K562 (cell line): Measurements from ENCODE around the gene BGN. TPM values are rescaled to one million over a fixed set of nuclear protein-coding genes. Genes with fewer than 3 reads are reported as not detected.
A peak's percentile ranks its signal among the peaks of the same experiment; 100 is the strongest.

Source experiments
- FOXK1 ChIP-seq: sonication (generic); formaldehyde crosslinking; IDR thresholded peaks from 2 replicates; pipeline ENCODE4 v1.8.0; 2022; ENCODE audit warnings: missing genetic modification reagents, mild to moderate bottlenecking, borderline replicate concordance
- GATA2 ChIP-seq: sonication (generic); formaldehyde crosslinking; IDR thresholded peaks from 2 replicates; pipeline ENCODE4 v1.4.0; 2020; ENCODE audit warnings: mild to moderate bottlenecking, missing genetic modification reagents
- JUND ChIP-seq, 2 experiments: IDR thresholded peaks; 2 replicates in 1 of 2; 3 replicates in 1 of 2; pipeline ENCODE4 v1.6.1; 2011; ENCODE audit warnings: borderline replicate concordance in 2 of 2, low read depth in 2 of 2, low read length in 2 of 2, improper control_type of control experiment in 1 of 2, missing biosample characterization in 1 of 2, missing genetic modification characterization in 1 of 2, missing genetic modification reagents in 1 of 2
- NUFIP1 ChIP-seq: fragments of 450-650 bp; IDR thresholded peaks from 2 replicates; pipeline ENCODE4 v1.6.1; 2018; ENCODE audit not compliant: partially characterized antibody
- RB1 ChIP-seq: fragments of 450-650 bp; IDR thresholded peaks from 2 replicates; pipeline ENCODE4 v1.6.1; 2017; ENCODE audit warnings: low read depth, mild to moderate bottlenecking
- RFX7 ChIP-seq: fragments of 250-450 bp; sonication (Bioruptor Pico); IDR thresholded peaks from 2 replicates; pipeline ENCODE4 v1.5.1; 2021; ENCODE audit warnings: mild to moderate bottlenecking
- SNIP1 ChIP-seq: fragments of 450-650 bp; IDR thresholded peaks from 2 replicates; pipeline ENCODE4 v1.7.1; 2017; ENCODE audit warnings: low read depth, mild to moderate bottlenecking
- STAG1 ChIP-seq: sonication (generic); formaldehyde crosslinking; IDR thresholded peaks from 2 replicates; pipeline ENCODE4 v1.5.0; 2020; ENCODE audit warnings: missing genetic modification reagents, borderline replicate concordance
- TEAD4 ChIP-seq, 2 experiments: sonication (generic) in 1 of 2; formaldehyde crosslinking in 1 of 2; IDR thresholded peaks; 2 replicates each; pipeline versions ENCODE4 v1.6.1 to v1.8.0; 2012 to 2022; ENCODE audit warnings: borderline replicate concordance in 1 of 2, inconsistent platforms in 1 of 2, low read length in 1 of 2, mild to moderate bottlenecking in 1 of 2, missing genetic modification reagents in 1 of 2
- ZNF165 ChIP-seq: fragments of 250-450 bp; sonication (Bioruptor Pico); IDR thresholded peaks from 2 replicates; pipeline ENCODE4 v1.4.0; 2020; ENCODE audit warnings: borderline replicate concordance
- ZNF263 ChIP-seq: sonication (generic); formaldehyde crosslinking; IDR thresholded peaks from 2 replicates; pipeline ENCODE4 v1.8.0; 2022; ENCODE audit warnings: mild to moderate bottlenecking, missing genetic modification reagents, borderline replicate concordance
- ZNF407 ChIP-seq: fragments of 450-650 bp; IDR thresholded peaks from 2 replicates; pipeline ENCODE4 v1.6.1; 2016; ENCODE audit warnings: low read depth
- ZNF717 ChIP-seq: fragments of 250-450 bp; sonication (Bioruptor Pico); IDR thresholded peaks from 2 replicates; pipeline ENCODE4 v1.5.0; 2021
- polyA plus RNA-seq, 8 experiments: library from polyadenylated mRNA; depleted of rRNA in 4 of 8; stranded (reverse) in 5 of 8; unstranded in 3 of 8; fragments of >200 nt; fragmentation: Nextera tagmentation in 2 of 8; fragmentation: Illumina TruSeq in 1 of 8; extraction: Ambion mirVana in 2 of 8; extraction: Trizol in 1 of 8; gene quantifications; 2 replicates each; pipeline versions ENCODE4 v1.2.1 to v1.2.3, GENCODE V29; 2011 to 2014; ENCODE audit warnings: inconsistent platforms in 1 of 8, missing spikeins in 1 of 8
- total RNA-seq, 7 experiments: library from RNA; depleted of rRNA in 6 of 7; stranded (reverse); fragments of >200 nt in 6 of 7; fragmentation: Illumina TruSeq in 2 of 7; extraction: Trizol in 2 of 7; gene quantifications; 2 replicates each; pipeline versions ENCODE4 v1.2.1 to v1.2.3, GENCODE V29; 2011 to 2021; ENCODE audit warnings: low replicate concordance in 1 of 7
- TF ChIP-seq, protein P1 (sequence below): fragments of 250-450 bp; sonication (Bioruptor Pico); IDR thresholded peaks from 2 replicates; pipeline ENCODE4 v1.4.0; 2020; ENCODE audit warnings: mild to moderate bottlenecking, moderate library complexity, borderline replicate concordance

The BGN gene
- total and polyA plus RNA-seq, 9 of the 15 experiments (the other 6 are each of a cell fraction or from before 2014, with no cell fraction given), result 0.11 TPM; not detected in 8

GRCh38 chrX:153469811-153470410 lies 24.9 kb upstream of the BGN start (continued):
- TF ChIP-seq ZNF407, result peak; percentile 86
- no peak for TF ChIP-seq ZNF165
- TF ChIP-seq RFX7 (CRISPR knock-in tag), result no peak
- TF ChIP-seq SNIP1, result no peak
- no peak for TF ChIP-seq ZNF717 (CRISPR knock-in tag)
- TF ChIP-seq GATA2 (CRISPR knock-in tag), result no peak
- TF ChIP-seq FOXK1 (CRISPR knock-in tag), result no peak
- TF ChIP-seq RB1, result no peak
- TF ChIP-seq, protein P1, sequence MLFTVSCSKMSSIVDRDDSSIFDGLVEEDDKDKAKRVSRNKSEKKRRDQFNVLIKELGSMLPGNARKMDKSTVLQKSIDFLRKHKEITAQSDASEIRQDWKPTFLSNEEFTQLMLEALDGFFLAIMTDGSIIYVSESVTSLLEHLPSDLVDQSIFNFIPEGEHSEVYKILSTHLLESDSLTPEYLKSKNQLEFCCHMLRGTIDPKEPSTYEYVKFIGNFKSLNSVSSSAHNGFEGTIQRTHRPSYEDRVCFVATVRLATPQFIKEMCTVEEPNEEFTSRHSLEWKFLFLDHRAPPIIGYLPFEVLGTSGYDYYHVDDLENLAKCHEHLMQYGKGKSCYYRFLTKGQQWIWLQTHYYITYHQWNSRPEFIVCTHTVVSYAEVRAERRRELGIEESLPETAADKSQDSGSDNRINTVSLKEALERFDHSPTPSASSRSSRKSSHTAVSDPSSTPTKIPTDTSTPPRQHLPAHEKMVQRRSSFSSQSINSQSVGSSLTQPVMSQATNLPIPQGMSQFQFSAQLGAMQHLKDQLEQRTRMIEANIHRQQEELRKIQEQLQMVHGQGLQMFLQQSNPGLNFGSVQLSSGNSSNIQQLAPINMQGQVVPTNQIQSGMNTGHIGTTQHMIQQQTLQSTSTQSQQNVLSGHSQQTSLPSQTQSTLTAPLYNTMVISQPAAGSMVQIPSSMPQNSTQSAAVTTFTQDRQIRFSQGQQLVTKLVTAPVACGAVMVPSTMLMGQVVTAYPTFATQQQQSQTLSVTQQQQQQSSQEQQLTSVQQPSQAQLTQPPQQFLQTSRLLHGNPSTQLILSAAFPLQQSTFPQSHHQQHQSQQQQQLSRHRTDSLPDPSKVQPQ (CRISPR knock-in tag), result no peak
- no peak for TF ChIP-seq STAG1
- no peak for TF ChIP-seq JUND (IDR thresholded peaks at IDR 0.05; ENCODE audit: borderline replicate concordance, low read depth, low read length)
- TF ChIP-seq JUND (tag; IDR thresholded peaks at IDR 0.05; ENCODE audit: borderline replicate concordance, low read depth, low read length), result no peak
- TF ChIP-seq TEAD4 (IDR thresholded peaks at IDR 0.05; ENCODE audit: low read length), result no peak
- no peak for TF ChIP-seq TEAD4 (CRISPR knock-in tag; IDR thresholded peaks at IDR 0.05; ENCODE audit: borderline replicate concordance)
- TF ChIP-seq NUFIP1, result no peak
- no peak; the same call in 1 of the 2 replicates for TF ChIP-seq ZNF263
